GM12891 (cell line): Measurements from ENCODE around the gene NEURL2.

Source experiments
- DNase-seq: peaks from one replicate; pipeline ENCODE4 v3.0.0; 2011; ENCODE audit warnings: low spot score; ENCODE audit not compliant: insufficient read length
- FAIRE-seq: peaks from 2 replicates; lab custom pipeline; 2011; peaks lifted over from hg19 to GRCh38; lab: Jason Lieb, UNC
- PAX5 ChIP-seq: IDR thresholded peaks from 2 replicates; pipeline ENCODE4 v1.6.1; 2011; ENCODE audit warnings: low read length, moderate library complexity, mild to moderate bottlenecking; ENCODE audit not compliant: insufficient read depth, severe bottlenecking
- POLR2A ChIP-seq: IDR thresholded peaks from 2 replicates; pipeline ENCODE4 v1.6.1; 2011; ENCODE audit warnings: low read depth, low read length, control low read depth
- POLR2AphosphoS5 ChIP-seq: IDR thresholded peaks from 2 replicates; pipeline ENCODE4 v1.6.1; 2011; ENCODE audit warnings: low read depth, low read length, control low read depth
- POU2F2 ChIP-seq: IDR thresholded peaks from 2 replicates; pipeline ENCODE4 v1.6.1; 2011; ENCODE audit warnings: low read depth, mild to moderate bottlenecking, control low read depth, low read length, moderate library complexity
- SPI1 ChIP-seq: IDR thresholded peaks from 2 replicates; pipeline ENCODE4 v1.6.1; 2011; ENCODE audit warnings: low read depth, low read length, control low read depth
- TAF1 ChIP-seq: IDR thresholded peaks from 2 replicates; pipeline ENCODE4 v1.6.1; 2011; ENCODE audit warnings: low read depth, low read length, control low read depth

The NEURL2 gene

DNA sequence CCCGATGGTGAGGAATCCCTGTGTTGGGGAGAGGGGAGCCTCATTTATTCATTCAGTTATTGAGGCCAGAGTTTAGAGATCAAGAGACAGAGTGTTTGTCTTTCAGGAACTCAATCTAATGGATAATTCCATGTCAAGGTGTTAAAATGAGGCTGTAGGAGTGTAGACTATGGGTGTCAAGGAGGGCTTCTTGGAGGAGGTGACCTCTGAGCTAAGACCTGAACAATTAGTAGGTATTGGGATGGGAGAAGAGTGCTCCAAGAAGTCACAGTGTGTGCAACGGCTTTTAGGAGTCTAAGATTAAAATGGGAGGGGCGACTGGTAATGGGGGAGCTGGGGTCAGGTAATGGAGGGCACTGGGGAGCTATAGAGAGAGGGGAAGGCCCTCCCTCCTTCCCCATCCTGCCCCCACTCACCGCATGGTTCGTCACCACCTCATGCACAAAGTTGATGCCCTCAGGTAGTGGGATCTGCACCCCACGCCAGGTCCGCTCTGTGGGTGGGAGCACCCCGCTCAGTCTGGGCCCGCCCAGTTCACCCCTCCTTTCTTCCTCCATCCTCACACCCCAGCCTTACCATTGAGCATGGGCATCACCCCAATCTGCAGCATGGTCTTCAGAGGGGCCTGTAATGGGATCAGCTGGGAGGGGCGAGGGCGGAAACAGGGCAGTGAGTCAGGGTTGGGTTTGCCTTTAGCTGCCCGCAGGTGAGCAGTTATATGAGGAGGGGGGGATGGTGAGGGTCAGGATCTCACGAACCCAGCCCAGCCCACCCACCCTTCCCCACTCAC, 8.2 kb upstream of the NEURL2 start:
- DNase-seq (no peak), FAIRE-seq (no peak)
- TF ChIP-seq SPI1 (no peak), POLR2A (no peak), PAX5 (no peak), TAF1 (no peak), POU2F2 (no peak), POLR2AphosphoS5 (no peak)

DNA sequence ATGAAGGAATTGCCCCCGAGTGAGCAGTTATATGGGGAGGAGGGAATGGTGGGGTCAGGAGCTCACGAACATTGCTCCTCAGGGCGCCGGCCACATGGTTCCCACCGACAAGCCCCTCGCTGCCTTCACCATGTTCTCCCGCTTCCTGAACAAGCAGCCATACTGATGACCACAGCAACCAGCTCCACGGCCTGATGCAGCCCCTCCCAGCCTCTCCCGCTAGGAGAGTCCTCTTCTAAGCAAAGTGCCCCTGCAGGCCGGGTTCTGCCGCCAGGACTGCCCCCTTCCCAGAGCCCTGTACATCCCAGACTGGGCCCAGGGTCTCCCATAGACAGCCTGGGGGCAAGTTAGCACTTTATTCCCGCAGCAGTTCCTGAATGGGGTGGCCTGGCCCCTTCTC, 7.3 kb upstream of the NEURL2 start:
- DNase-seq (no peak), FAIRE-seq (no peak)
- TF ChIP-seq POLR2AphosphoS5: no peak
- no peak for TF ChIP-seq SPI1
- TF ChIP-seq POLR2A: no peak
- no peak for TF ChIP-seq POU2F2

GRCh38 chr20:45897692-45898091, 6.7 kb upstream of the NEURL2 start:
- FAIRE-seq (no peak), DNase-seq (no peak)
- TF ChIP-seq SPI1 (no peak), PAX5 (no peak), POLR2AphosphoS5 (no peak), POU2F2 (no peak), POLR2A (no peak), TAF1 (no peak)

DNA sequence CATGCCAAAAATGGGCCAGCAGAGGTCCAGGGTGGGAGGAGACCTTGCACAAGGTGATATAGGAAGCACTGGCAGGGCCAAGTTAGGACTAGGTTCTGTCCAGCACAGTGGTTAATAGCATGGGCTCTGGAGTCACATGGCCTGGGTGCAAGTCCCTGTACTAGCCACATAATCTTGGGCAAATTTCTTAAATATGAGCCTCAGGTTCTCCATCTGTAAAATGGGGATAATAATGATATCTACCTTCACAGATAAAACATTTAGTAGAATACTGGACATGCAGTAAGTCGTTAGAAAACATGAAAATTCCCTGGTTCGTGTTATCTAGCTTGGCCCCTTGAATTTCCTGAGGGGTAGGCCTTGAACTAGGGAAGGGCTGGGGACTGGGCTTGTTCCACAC, 6.3 kb upstream of the NEURL2 start:
- no peak for FAIRE-seq
- TF ChIP-seq POLR2A (no peak), POLR2AphosphoS5 (no peak), POU2F2 (no peak), SPI1 (no peak), TAF1 (no peak), PAX5 (no peak)
- no peak for DNase-seq

DNA sequence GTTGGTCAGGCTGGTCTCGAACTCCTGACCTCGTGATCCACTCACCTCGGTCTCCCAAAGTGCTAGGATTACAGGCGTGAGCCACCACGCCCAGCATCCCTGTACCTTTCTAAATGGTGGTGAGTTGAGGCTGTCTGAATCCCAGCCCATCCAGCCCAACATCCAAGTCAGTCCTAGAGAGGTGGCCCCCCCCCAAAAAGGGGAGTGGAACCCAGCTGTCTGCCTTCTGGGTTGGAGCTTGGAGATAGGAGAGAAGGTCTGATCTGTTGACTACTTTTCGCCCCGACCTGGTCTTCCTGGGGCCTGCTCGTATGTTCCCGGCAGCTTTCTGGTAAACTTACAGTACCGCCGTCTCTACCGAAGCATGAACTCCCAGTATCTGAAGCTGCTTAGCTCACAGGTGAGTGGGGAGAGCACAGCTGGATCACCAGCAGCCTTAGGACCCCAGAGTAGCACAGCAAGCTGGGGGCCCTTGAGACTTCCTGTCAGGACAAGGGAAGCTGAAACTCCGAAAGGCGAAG, 5.7 kb upstream of the NEURL2 start:
- FAIRE-seq (no peak), DNase-seq (no peak)
- TF ChIP-seq SPI1: no peak
- no peak for TF ChIP-seq POLR2A
- TF ChIP-seq POU2F2: no peak

- no peak for FAIRE-seq
Observed at GRCh38 chr20:45894797-45895196, 3.8 kb upstream of the NEURL2 start.

DNA sequence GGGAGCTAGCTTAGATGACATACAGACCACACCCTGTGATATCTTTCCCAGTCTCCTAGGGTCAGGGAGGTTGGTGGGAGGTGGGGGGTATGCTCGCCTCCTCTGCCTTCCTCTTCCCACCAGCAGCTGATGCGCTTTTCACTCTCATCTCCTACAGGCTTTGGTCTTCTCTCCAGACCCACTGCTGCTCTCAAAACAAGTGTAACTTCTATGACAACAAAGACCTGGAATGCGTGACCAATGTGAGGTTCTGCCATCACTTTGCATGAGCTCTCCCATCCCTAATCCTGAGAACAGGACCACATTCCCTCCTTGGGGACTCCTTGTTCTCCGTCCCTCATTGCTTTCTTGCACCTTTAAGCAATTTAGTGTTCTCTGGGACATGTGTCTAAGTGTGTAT, 2.8 kb upstream of the NEURL2 start:
- TF ChIP-seq SPI1: no peak
- TF ChIP-seq TAF1: no peak
- no peak for TF ChIP-seq POLR2A
- no peak for TF ChIP-seq POLR2AphosphoS5
- no peak for TF ChIP-seq POU2F2
- TF ChIP-seq PAX5: no peak
- DNase-seq: no peak
- FAIRE-seq: no peak

More at GRCh38 chr20:45894797-45895196, 3.8 kb upstream of the NEURL2 start:
- no peak for TF ChIP-seq POLR2A
- no peak for TF ChIP-seq PAX5
- TF ChIP-seq POU2F2: no peak
- no peak for TF ChIP-seq TAF1
- no peak for TF ChIP-seq POLR2AphosphoS5
- no peak for TF ChIP-seq SPI1
- no peak for DNase-seq

GRCh38 chr20:45892828-45893500, 2.0 kb upstream of the NEURL2 start:
- TF ChIP-seq PAX5 (no peak), POU2F2 (no peak), TAF1 (no peak), POLR2A (no peak), SPI1 (no peak), POLR2AphosphoS5 (no peak)
- FAIRE-seq: no peak
- no peak for DNase-seq

DNA sequence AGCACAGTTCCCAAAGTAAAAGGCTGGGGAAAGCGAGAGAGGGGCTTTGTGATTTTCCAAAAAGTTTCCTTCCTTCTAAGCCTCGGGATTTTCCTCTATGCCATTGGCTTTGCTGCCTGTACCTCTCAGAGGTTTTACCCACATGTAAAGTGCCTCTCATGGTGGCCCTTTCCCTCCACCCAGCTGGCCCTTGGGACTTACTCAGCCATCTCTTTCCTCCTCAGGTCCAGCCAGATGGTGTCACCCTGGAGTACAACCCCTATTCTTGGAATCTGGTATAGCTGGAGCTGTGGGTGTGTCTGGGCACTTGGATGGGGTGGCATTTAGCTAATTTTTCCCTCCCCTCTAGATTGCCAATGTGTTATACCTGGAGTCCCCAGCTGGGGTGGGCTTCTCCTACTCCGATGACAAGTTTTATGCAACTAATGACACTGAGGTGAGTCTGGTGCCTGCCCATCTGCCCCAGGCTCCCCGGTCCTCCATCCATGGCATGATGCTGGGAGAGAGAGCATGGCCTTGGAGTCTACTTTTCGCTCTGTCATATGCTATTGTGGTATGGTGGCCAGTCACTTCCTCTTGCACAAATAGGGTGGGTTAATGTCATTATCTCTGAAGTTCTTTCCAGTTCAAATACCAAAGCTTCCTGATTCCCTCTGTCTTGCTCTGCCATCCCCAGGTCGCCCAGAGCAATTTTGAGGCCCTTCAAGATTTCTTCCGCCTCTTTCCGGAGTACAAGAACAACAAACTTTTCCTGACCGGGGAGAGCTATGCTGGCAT, 1.2 kb upstream of the NEURL2 start:
- TF ChIP-seq TAF1: no peak
- no peak for TF ChIP-seq POLR2AphosphoS5
- no peak for TF ChIP-seq POU2F2
- no peak for TF ChIP-seq POLR2A
- no peak for TF ChIP-seq SPI1
- TF ChIP-seq PAX5: no peak
- FAIRE-seq (no peak), DNase-seq (no peak)
